ENCODE data around the gene CHERP. TPM values are rescaled to one million over a fixed set of nuclear protein-coding genes. Genes with fewer than 3 reads are reported as not detected.

Gene CHERP
- total RNA-seq, 1 donor from 2014 or later, result 76.4 TPM

GRCh38 chr19:16587833-16588823, 45.9 kb upstream of the CHERP start:
- Mint-ChIP-seq H3K27me3 (no peaks in the 10 kb centered on the region), H3K9me3 (ENCODE audit: low read depth) (no peaks in the 10 kb centered on the region), H3K27ac (peak overlapping the region; percentile 65), H3K36me3 (ENCODE audit: insufficient read depth) (no peaks in the 10 kb centered on the region), H3K4me3 (ENCODE audit: low read depth) (no peak overlapping the region), H3K4me1 (ENCODE audit: low read depth) (peaks cover 23% of the 10 kb centered on the region)
- no peak for DNase-seq (ENCODE audit: low spot score, unreplicated experiment)
- no peak for TF ChIP-seq CTCF (IDR thresholded peaks at IDR 0.05; ENCODE audit: unreplicated experiment)

DNA sequence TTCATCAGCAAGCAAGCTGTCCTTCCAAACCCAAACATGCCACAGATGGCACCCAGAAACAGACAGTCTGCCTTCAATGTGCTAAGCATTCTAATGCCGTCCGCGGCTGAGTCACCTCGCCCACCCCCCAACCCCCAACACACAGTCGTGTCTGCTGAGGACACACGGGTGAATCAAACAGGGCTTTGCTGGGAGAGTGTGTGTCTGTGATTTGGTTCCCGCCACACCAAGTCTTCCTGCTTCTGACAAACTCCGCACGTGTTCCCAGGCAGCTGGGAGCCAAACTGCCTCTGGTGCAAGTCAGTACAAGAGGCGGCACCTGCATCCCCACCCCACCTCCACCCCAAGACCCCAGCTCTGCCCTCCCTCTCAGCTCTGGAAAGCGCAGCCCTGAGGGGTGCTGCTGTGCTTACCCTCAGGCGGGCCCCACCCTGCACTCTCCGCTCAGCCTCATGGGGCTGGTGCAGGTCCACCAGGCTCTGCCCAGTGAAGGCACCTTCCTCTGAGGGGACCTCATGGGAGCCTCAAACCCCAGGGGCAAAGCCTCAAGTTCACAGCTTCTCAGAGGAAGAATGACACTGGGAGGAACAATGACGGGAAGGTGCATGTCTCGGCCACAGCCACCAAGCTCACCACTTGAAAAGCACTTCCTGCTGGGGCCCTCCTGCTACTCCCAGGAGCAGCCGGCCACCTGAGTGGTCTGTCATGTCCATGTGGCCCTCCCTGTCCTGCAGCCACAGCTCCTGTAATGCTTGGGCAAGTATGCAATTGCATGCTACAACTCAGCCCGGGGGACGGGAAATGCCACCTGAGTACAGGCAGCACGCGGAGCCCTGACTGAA, 45.0 kb upstream of the CHERP start:
- Mint-ChIP-seq H3K4me1 (ENCODE audit: low read depth) (peaks cover 23% of the 10 kb centered on the region), H3K27ac (no peak overlapping the region), H3K4me3 (ENCODE audit: low read depth) (no peak overlapping the region), H3K36me3 (ENCODE audit: insufficient read depth) (no peaks in the 10 kb centered on the region), H3K9me3 (ENCODE audit: low read depth) (no peaks in the 10 kb centered on the region), H3K27me3 (no peaks in the 10 kb centered on the region)
- TF ChIP-seq CTCF (IDR thresholded peaks at IDR 0.05; ENCODE audit: unreplicated experiment), result no peak
- no peak for DNase-seq (ENCODE audit: low spot score, unreplicated experiment)

- no peak for TF ChIP-seq CTCF (IDR thresholded peaks at IDR 0.05; ENCODE audit: unreplicated experiment)
- Mint-ChIP-seq H3K4me3 (ENCODE audit: low read depth) (no peak overlapping the region), H3K36me3 (ENCODE audit: insufficient read depth) (no peaks in the 10 kb centered on the region), H3K9me3 (ENCODE audit: low read depth) (no peaks in the 10 kb centered on the region), H3K27me3 (no peaks in the 10 kb centered on the region), H3K4me1 (ENCODE audit: low read depth) (peaks cover 23% of the 10 kb centered on the region), H3K27ac (no peak overlapping the region)
- DNase-seq (ENCODE audit: low spot score, unreplicated experiment), result no peak
Measured at GRCh38 chr19:16586477-16586871, 44.2 kb upstream of the CHERP start.

DNA sequence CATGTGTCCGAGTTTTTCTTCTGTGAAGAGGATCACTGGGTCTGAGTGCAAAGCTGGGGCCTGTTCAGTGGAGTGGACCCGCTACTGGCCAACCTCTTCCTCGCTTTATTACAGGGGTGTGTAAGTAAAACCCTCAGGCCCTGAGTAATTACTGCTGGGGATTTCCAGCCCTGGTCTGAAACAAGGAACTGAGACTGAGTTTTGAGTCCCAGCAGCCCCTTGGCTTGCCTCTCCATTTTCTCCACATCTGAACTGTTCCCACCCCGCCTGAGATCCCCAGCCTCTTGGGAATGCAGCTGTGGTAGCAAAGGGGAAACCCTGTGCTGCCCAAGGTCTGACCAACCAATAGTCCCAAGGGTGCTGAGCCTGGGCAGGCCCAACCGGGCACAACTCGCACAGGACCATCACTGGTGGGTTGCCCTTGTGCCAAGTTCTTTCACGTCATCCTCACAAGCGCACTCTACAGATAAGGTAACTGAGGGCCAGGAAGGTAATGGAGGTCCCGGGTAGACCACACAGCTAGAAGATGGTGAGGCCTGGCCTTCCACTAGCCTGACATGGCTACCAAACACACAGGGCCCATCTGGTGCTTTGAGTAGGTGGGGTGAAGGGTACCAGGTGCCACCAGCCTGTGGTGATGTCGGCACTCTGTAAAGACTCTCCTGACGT, 43.7 kb upstream of the CHERP start:
- H3K27ac Mint-ChIP-seq, result no peak overlapping the region
- no peaks in the 10 kb centered on the region for H3K27me3 Mint-ChIP-seq
- peaks cover 23% of the 10 kb centered on the region for H3K4me1 Mint-ChIP-seq (ENCODE audit: low read depth)

More for the DNA sequence above, 43.7 kb upstream of the CHERP start:
- Mint-ChIP-seq H3K36me3 (ENCODE audit: insufficient read depth) (no peaks in the 10 kb centered on the region), H3K4me3 (ENCODE audit: low read depth) (no peak overlapping the region), H3K9me3 (ENCODE audit: low read depth) (no peaks in the 10 kb centered on the region)
- DNase-seq (ENCODE audit: low spot score, unreplicated experiment), result no peak
- no peak for TF ChIP-seq CTCF (IDR thresholded peaks at IDR 0.05; ENCODE audit: unreplicated experiment)

Data from progenitor cell of endocrine pancreas (in vitro differentiated cells).